ENCODE data around the gene PDS5A. TPM values are rescaled to one million over a fixed set of nuclear protein-coding genes. Genes with fewer than 3 reads are reported as not detected.

Gene PDS5A
- total and polyA plus RNA-seq, 2 of the 13 experiments (the other 11 are each of a cell fraction or from before 2014, with no cell fraction given), result 31.8 to 57.0 TPM

DNA sequence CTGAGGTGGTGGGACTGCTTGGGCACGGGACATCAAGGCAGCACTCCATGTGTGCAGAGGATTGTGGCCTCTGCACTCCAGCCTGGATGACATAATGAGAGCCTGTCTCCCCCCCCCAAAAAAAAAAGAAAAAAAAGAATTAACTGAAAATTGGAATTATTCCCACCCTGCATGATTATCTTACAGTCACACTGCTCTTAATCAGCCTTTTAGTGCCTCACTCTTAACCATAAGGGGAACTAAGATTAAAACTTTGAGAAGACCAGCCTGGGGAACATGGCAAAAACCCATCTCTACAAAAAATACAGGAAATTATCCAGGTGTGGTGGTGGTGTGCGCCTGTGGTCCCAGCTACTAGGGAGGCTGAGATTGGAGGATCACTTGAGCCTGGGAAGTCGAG is 185.2 kb downstream of the PDS5A start:
- intact Hi-C loops (cut with micrococcal nuclease; ENCODE audit: unreplicated experiment) (no loop called here), in situ Hi-C loops (cut with HindIII; ENCODE audit: extremely low pct_ligation_motif_present, low pct_unique_long_range_greater_than_20kb) (no loop called here)
- peaks cover 3% of the 10 kb centered on the region for H3K4me1 ChIP-seq (ENCODE audit: insufficient read depth, low read length)
- no peaks in the 10 kb centered on the region for H3K9me3 ChIP-seq (ENCODE audit: low read length)
- FAIRE-seq, result no peak
- no peak overlapping the region for H3K4me2 ChIP-seq (ENCODE audit: low read depth, low read length)
- WGBS (ENCODE audit: low lambda C conversion rate), result 41% methylated on average over 3 of the region's 3 CpGs
- ChIA-PET POLR2A (no interaction called here), CTCF (ENCODE audit: low intra/inter-chr PET ratio, low total read pairs) (no interaction called here)
- no peaks in the 10 kb centered on the region; a peak in 1 of 5 replicates for H3K27me3 ChIP-seq (ENCODE audit: control insufficient read depth in 1 of 2, insufficient read depth in 2 of 2, low read length in 2 of 2)
- no peak for DNase-seq (ENCODE audit: low spot score)
- H3K27ac ChIP-seq (ENCODE audit: extremely low read length, insufficient read depth, low read length), result no peak overlapping the region
- H4K20me1 ChIP-seq (ENCODE audit: insufficient read depth, low read length), result no peaks in the 10 kb centered on the region
- no peak overlapping the region for H3K4me3 ChIP-seq (replicated peaks in 1 of 3; ENCODE audit: insufficient read depth in 1 of 3, low read depth in 2 of 3, low read length in 3 of 3)
- H2AFZ ChIP-seq (ENCODE audit: low read length), result no peak overlapping the region
- no TSS peak for BruUV-seq (replicated peaks)
- no peak for ATAC-seq
- TF ChIP-seq ZNF766 (CRISPR knock-in tag; IDR thresholded peaks at IDR 0.05; ENCODE audit: borderline replicate concordance) (no peak), SIN3B (IDR thresholded peaks at IDR 0.05; ENCODE audit: low read length) (no peak), KMT2B (CRISPR knock-in tag; IDR thresholded peaks at IDR 0.05) (no peak), SALL1 (CRISPR knock-in tag; IDR thresholded peaks at IDR 0.05) (no peak), ZNF678 (CRISPR knock-in tag; IDR thresholded peaks at IDR 0.05) (no peak), GATAD2A (CRISPR knock-in tag; IDR thresholded peaks at IDR 0.05) (no peak), NFYB (CRISPR knock-in tag; IDR thresholded peaks at IDR 0.05) (no peak), MZF1 (CRISPR knock-in tag; IDR thresholded peaks at IDR 0.05; ENCODE audit: borderline replicate concordance) (no peak)
- TF ChIP-seq, protein P1, sequence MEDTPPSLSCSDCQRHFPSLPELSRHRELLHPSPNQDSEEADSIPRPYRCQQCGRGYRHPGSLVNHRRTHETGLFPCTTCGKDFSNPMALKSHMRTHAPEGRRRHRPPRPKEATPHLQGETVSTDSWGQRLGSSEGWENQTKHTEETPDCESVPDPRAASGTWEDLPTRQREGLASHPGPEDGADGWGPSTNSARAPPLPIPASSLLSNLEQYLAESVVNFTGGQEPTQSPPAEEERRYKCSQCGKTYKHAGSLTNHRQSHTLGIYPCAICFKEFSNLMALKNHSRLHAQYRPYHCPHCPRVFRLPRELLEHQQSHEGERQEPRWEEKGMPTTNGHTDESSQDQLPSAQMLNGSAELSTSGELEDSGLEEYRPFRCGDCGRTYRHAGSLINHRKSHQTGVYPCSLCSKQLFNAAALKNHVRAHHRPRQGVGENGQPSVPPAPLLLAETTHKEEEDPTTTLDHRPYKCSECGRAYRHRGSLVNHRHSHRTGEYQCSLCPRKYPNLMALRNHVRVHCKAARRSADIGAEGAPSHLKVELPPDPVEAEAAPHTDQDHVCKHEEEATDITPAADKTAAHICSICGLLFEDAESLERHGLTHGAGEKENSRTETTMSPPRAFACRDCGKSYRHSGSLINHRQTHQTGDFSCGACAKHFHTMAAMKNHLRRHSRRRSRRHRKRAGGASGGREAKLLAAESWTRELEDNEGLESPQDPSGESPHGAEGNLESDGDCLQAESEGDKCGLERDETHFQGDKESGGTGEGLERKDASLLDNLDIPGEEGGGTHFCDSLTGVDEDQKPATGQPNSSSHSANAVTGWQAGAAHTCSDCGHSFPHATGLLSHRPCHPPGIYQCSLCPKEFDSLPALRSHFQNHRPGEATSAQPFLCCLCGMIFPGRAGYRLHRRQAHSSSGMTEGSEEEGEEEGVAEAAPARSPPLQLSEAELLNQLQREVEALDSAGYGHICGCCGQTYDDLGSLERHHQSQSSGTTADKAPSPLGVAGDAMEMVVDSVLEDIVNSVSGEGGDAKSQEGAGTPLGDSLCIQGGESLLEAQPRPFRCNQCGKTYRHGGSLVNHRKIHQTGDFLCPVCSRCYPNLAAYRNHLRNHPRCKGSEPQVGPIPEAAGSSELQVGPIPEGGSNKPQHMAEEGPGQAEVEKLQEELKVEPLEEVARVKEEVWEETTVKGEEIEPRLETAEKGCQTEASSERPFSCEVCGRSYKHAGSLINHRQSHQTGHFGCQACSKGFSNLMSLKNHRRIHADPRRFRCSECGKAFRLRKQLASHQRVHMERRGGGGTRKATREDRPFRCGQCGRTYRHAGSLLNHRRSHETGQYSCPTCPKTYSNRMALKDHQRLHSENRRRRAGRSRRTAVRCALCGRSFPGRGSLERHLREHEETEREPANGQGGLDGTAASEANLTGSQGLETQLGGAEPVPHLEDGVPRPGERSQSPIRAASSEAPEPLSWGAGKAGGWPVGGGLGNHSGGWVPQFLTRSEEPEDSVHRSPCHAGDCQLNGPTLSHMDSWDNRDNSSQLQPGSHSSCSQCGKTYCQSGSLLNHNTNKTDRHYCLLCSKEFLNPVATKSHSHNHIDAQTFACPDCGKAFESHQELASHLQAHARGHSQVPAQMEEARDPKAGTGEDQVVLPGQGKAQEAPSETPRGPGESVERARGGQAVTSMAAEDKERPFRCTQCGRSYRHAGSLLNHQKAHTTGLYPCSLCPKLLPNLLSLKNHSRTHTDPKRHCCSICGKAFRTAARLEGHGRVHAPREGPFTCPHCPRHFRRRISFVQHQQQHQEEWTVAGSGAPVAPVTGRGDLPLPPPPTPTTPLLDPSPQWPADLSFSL (CRISPR knock-in tag; IDR thresholded peaks at IDR 0.05), result no peak
- TF ChIP-seq, protein P2, sequence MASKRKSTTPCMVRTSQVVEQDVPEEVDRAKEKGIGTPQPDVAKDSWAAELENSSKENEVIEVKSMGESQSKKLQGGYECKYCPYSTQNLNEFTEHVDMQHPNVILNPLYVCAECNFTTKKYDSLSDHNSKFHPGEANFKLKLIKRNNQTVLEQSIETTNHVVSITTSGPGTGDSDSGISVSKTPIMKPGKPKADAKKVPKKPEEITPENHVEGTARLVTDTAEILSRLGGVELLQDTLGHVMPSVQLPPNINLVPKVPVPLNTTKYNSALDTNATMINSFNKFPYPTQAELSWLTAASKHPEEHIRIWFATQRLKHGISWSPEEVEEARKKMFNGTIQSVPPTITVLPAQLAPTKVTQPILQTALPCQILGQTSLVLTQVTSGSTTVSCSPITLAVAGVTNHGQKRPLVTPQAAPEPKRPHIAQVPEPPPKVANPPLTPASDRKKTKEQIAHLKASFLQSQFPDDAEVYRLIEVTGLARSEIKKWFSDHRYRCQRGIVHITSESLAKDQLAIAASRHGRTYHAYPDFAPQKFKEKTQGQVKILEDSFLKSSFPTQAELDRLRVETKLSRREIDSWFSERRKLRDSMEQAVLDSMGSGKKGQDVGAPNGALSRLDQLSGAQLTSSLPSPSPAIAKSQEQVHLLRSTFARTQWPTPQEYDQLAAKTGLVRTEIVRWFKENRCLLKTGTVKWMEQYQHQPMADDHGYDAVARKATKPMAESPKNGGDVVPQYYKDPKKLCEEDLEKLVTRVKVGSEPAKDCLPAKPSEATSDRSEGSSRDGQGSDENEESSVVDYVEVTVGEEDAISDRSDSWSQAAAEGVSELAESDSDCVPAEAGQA (IDR thresholded peaks at IDR 0.05; ENCODE audit: low read depth), result no peak
- TF ChIP-seq, protein P2 (CRISPR knock-in tag; IDR thresholded peaks at IDR 0.05; ENCODE audit: borderline replicate concordance), result no peak
- no peak overlapping the region for H3K9ac ChIP-seq (ENCODE audit: insufficient read depth, low read depth, low read length)
- no peaks in the 10 kb centered on the region for H3K36me3 ChIP-seq (replicated peaks in 1 of 2; ENCODE audit: control insufficient read depth in 1 of 2, insufficient read depth in 2 of 2, low read length in 2 of 2)
- H3K79me2 ChIP-seq (ENCODE audit: insufficient read depth, low read length), result no peaks in the 10 kb centered on the region

All from HepG2 (cell line).